GM21737 (cell line): ENCODE results near the gene RPL22L1.
"Not testable (repeated sequence)": the region's sequence is repeated elsewhere in the genome, so short reads cannot be mapped to it uniquely, and the experiment has no call there.

Source experiments
- ATAC-seq: cut with Tn5 transposase; IDR thresholded peaks from one replicate; pipeline ENCODE4 v1.9.1; 2021; ENCODE audit warnings: mild to moderate bottlenecking, moderate library complexity; ENCODE audit not compliant: unreplicated experiment

Gene RPL22L1

GRCh38 chr3:170884109-170884930 lies 14.3 kb upstream of the RPL22L1 start:
- ATAC-seq, result not testable (repeated sequence)

- not testable (repeated sequence) for ATAC-seq
Observed at GRCh38 chr3:170878688-170879087, 8.7 kb upstream of the RPL22L1 start.

- ATAC-seq, result not testable (repeated sequence)
Observed at GRCh38 chr3:170877311-170877710, 7.3 kb upstream of the RPL22L1 start.

- no peak for ATAC-seq
Observed at GRCh38 chr3:170876537-170876936, 6.5 kb upstream of the RPL22L1 start.

GRCh38 chr3:170869239-170869590 lies 780 bp downstream of the RPL22L1 start:
- ATAC-seq, result no peak

GRCh38 chr3:170868577-170869238 lies 1.3 kb downstream of the RPL22L1 start:
- ATAC-seq, result no peak

GRCh38 chr3:170867143-170867937 lies 2.7 kb downstream of the RPL22L1 start:
- ATAC-seq, result no peak

- ATAC-seq, result no peak
Observed at GRCh38 chr3:170866499-170866898, 3.5 kb downstream of the RPL22L1 start.

GRCh38 chr3:170865209-170866094 lies 4.5 kb downstream of the RPL22L1 start:
- ATAC-seq, result no peak

GRCh38 chr3:170864525-170865208 lies 5.3 kb downstream of the RPL22L1 start:
- ATAC-seq, result no peak

GRCh38 chr3:170863816-170864215 lies 6.2 kb downstream of the RPL22L1 start:
- no peak for ATAC-seq

- no peak for ATAC-seq
Observed at GRCh38 chr3:170862618-170863374, 7.2 kb downstream of the RPL22L1 start.

GRCh38 chr3:170858599-170858998 lies 11.4 kb downstream of the RPL22L1 start:
- ATAC-seq, result no peak

- ATAC-seq, result no peak
Observed at GRCh38 chr3:170852324-170852723, 17.7 kb downstream of the RPL22L1 start.

GRCh38 chr3:170848292-170848917 lies 21.6 kb downstream of the RPL22L1 start:
- ATAC-seq, result no peak

- ATAC-seq, result no peak
Observed at GRCh38 chr3:170844377-170844776, 25.6 kb downstream of the RPL22L1 start.

GRCh38 chr3:170840291-170840859 lies 29.6 kb downstream of the RPL22L1 start:
- ATAC-seq, result no peak

- ATAC-seq, result no peak
Observed at GRCh38 chr3:170839518-170840100, 30.4 kb downstream of the RPL22L1 start.
